ENCODE results near the gene KIF5C. TPM values are rescaled to one million over a fixed set of nuclear protein-coding genes. Genes with fewer than 3 reads are reported as not detected.

Gene KIF5C
- total RNA-seq, 2 donors from 2014 or later: 1.6 to 3.4 TPM

- no peak overlapping the region for H3K9ac ChIP-seq (ENCODE audit: low read depth in 2 of 2, low read length in 2 of 2)
- DNase-seq: peak; percentile 37
These were observed 162.8 kb downstream of the KIF5C start for GRCh38 chr2:149037851-149038250.

GRCh38 chr2:149038442-149039212, 163.6 kb downstream of the KIF5C start, which contains the start of gene LYPD6B:
LYPD6B (plus strand) TSS chr2:149038699; CDS start chr2:149130949, 92,250 bp downstream.
- H3K9me3 ChIP-seq: no peaks in the 10 kb centered on the region

More at GRCh38 chr2:149037851-149038250, 162.8 kb downstream of the KIF5C start:
- intact Hi-C loops (cut with DNase I): no loop called here
- no peaks in the 10 kb centered on the region for H3K27me3 ChIP-seq
- no peaks in the 10 kb centered on the region for H3K36me3 ChIP-seq
- H3K9me3 ChIP-seq: no peaks in the 10 kb centered on the region
- H3K4me3 ChIP-seq: peak overlapping the region; percentile 34
- H3K27ac ChIP-seq: no peak overlapping the region
- no peaks in the 10 kb centered on the region for H3K4me1 ChIP-seq
- TF ChIP-seq CTCF (IDR thresholded peaks at IDR 0.05): no peak

DNA sequence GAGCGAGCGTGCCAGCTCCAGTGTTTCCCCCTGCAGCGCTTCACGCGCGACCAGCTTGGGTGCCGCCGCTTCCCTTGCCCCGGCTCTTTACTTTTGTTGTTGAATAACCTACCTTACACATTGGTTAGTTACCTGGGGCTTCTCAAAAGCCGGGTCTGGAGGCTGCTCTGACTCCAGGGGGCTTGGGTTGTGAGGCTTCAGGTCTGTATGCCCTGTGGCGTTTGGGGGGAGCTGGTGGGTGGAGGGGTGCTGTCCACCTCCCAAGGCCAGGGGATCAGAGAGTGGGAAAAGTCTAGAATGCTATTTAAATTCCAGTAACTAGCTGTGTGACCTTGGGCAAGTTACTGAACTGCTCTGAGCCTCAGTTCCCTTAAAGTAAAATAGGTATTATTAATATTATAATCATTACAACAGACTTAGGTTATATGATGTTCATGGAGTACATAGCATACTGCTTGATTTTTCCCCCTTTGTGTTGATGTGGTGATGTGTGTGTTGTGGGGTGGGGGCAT, 164.2 kb downstream of the KIF5C start:
- no peak for DNase-seq
- Histone ChIP-seq H3K4me1 (no peaks in the 10 kb centered on the region), H3K36me3 (no peaks in the 10 kb centered on the region), H3K27ac (no peak overlapping the region), H3K4me3 (peak overlapping the region; percentile 34), H3K9me3 (no peaks in the 10 kb centered on the region), H3K9ac (ENCODE audit: low read depth in 2 of 2, low read length in 2 of 2) (peak overlapping the region in 1 of 2 donors; percentile 69), H3K27me3 (no peaks in the 10 kb centered on the region)
- no peak for TF ChIP-seq CTCF (IDR thresholded peaks at IDR 0.05)
- intact Hi-C loops (cut with DNase I): no loop called here

More at GRCh38 chr2:149038442-149039212, 163.6 kb downstream of the KIF5C start, which contains the start of gene LYPD6B:
- Histone ChIP-seq H3K27ac (no peak within 1 kb of the TSS), H3K4me1 (no peaks in the 10 kb centered on the region), H3K36me3 (no peaks in the 10 kb centered on the region), H3K9ac (ENCODE audit: low read depth in 2 of 2, low read length in 2 of 2) (peak within 1 kb of the TSS in 1 of 2 donors; percentile 69), H3K27me3 (no peaks in the 10 kb centered on the region), H3K4me3 (peak within 1 kb of the TSS; percentile 34)
- TF ChIP-seq CTCF (IDR thresholded peaks at IDR 0.05): no peak
- DNase-seq: peak; percentile 65
- intact Hi-C loops (cut with DNase I): no loop called here

GRCh38 chr2:149040451-149040850, 165.4 kb downstream of the KIF5C start:
- Histone ChIP-seq H3K9me3 (no peaks in the 10 kb centered on the region), H3K9ac (ENCODE audit: low read depth in 2 of 2, low read length in 2 of 2) (no peak overlapping the region), H3K4me1 (no peaks in the 10 kb centered on the region), H3K4me3 (no peak overlapping the region), H3K27me3 (no peaks in the 10 kb centered on the region), H3K27ac (no peak overlapping the region), H3K36me3 (no peaks in the 10 kb centered on the region)
- intact Hi-C loops (cut with DNase I): no loop called here
- peak; percentile 42 for TF ChIP-seq CTCF (IDR thresholded peaks at IDR 0.05)
- DNase-seq: peak; percentile 65

DNA sequence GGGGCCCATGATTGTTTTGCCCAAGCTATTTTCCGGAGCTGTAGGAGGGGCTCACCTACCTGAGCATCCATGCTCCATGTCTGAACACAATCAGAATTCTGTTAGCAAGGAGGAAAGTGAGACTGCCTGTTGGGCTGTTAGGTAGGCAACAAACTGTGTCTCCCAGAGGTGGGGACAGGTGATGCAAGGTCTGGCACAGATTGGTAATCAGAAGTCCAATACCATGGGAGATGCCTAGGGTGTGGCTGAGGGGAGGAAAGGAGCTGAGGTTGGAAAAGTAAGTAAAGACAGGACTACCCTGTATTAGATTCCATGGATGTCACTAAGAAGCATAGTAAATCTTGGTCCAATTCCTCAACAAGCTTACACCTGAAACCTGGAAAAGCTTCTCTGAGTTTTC, 166.5 kb downstream of the KIF5C start:
- Histone ChIP-seq H3K4me1 (no peaks in the 10 kb centered on the region), H3K4me3 (no peak overlapping the region), H3K9ac (ENCODE audit: low read depth in 2 of 2, low read length in 2 of 2) (no peak overlapping the region), H3K27ac (no peak overlapping the region), H3K36me3 (no peaks in the 10 kb centered on the region), H3K9me3 (no peaks in the 10 kb centered on the region), H3K27me3 (no peaks in the 10 kb centered on the region)
- intact Hi-C loops (cut with DNase I): no loop called here
- no peak for DNase-seq
- TF ChIP-seq CTCF (IDR thresholded peaks at IDR 0.05): no peak

Measured in colonic mucosa (tissue), 4 donors.